K562 (cell line): Measurements from ENCODE around the gene HNRNPF. TPM values are rescaled to one million over a fixed set of nuclear protein-coding genes. Genes with fewer than 3 reads are reported as not detected.

Source experiments
- ATF4 ChIP-seq: fragments of 450-650 bp; formaldehyde crosslinking; IDR thresholded peaks from 2 replicates; pipeline ENCODE4 v1.4.0; 2022; ENCODE audit warnings: mild to moderate bottlenecking, moderate library complexity
- BCOR ChIP-seq: fragments of 450-650 bp; IDR thresholded peaks from 2 replicates; pipeline ENCODE4 v1.6.1; 2016
- EHMT2 ChIP-seq: fragments of 450-650 bp; IDR thresholded peaks from 2 replicates; pipeline ENCODE4 v1.6.1; 2018; ENCODE audit warnings: antibody characterized with exemption
- FOXO4 ChIP-seq: fragments of 450-650 bp; formaldehyde crosslinking; IDR thresholded peaks from 2 replicates; pipeline ENCODE4 v1.4.0; 2020; ENCODE audit warnings: mild to moderate bottlenecking, moderate library complexity
- NBN ChIP-seq: fragments of 450-650 bp; IDR thresholded peaks from 2 replicates; pipeline ENCODE4 v1.6.1; 2016; ENCODE audit warnings: low read depth, mild to moderate bottlenecking
- POLR2B ChIP-seq: fragments of 450-650 bp; IDR thresholded peaks from 2 replicates; pipeline ENCODE4 v1.6.1; 2018; ENCODE audit warnings: low read depth; ENCODE audit not compliant: partially characterized antibody
- SMAD4 ChIP-seq: fragments of 250-450 bp; sonication (Bioruptor Pico); conservative IDR thresholded peaks from 2 replicates; pipeline ENCODE4 v1.8.0; 2021; ENCODE audit warnings: inconsistent platforms, mild to moderate bottlenecking, moderate library complexity
- SP2 ChIP-seq: IDR thresholded peaks from 2 replicates; pipeline ENCODE4 v1.6.1; 2011; ENCODE audit warnings: mild to moderate bottlenecking, low read depth, low read length, moderate library complexity; ENCODE audit not compliant: poor library complexity, severe bottlenecking; ENCODE audit errors: extremely low read depth
- TEAD2 ChIP-seq: fragments of 450-650 bp; IDR thresholded peaks from 2 replicates; pipeline ENCODE4 v1.6.1; 2016; ENCODE audit warnings: missing genetic modification characterization, control low read depth, missing compliant biosample characterization
- ZBTB2 ChIP-seq: fragments of 450-650 bp; IDR thresholded peaks from 2 replicates; pipeline ENCODE4 v1.6.1; 2016; ENCODE audit warnings: antibody characterized with exemption
- ZHX1 ChIP-seq: fragments of 150-350 bp; conservative IDR thresholded peaks from 2 replicates; pipeline ENCODE4 v1.6.1; 2014; ENCODE audit warnings: low read length
- ZKSCAN3 ChIP-seq: fragments of 250-450 bp; sonication (Bioruptor Pico); IDR thresholded peaks from 2 replicates; pipeline ENCODE4 v1.4.0; 2020
- ZNF121 ChIP-seq: sonication (generic); formaldehyde crosslinking; conservative IDR thresholded peaks from 2 replicates; pipeline ENCODE4 v1.8.0; 2022; ENCODE audit warnings: missing genetic modification reagents
- ZNF584 ChIP-seq: fragments of 200-800 bp; sonication (Bioruptor generic); IDR thresholded peaks from 2 replicates; pipeline ENCODE4 v1.6.1; 2016; ENCODE audit warnings: low read depth, mild to moderate bottlenecking, missing genetic modification characterization, missing compliant biosample characterization
- polyA plus RNA-seq, 8 experiments: library from polyadenylated mRNA; depleted of rRNA in 4 of 8; stranded (reverse) in 5 of 8; unstranded in 3 of 8; fragments of >200 nt; fragmentation: Nextera tagmentation in 2 of 8; fragmentation: Illumina TruSeq in 1 of 8; extraction: Ambion mirVana in 2 of 8; extraction: Trizol in 1 of 8; gene quantifications; 2 replicates each; pipeline versions ENCODE4 v1.2.1 to v1.2.3, GENCODE V29; 2011 to 2014; ENCODE audit warnings: inconsistent platforms in 1 of 8, missing spikeins in 1 of 8
- total RNA-seq, 7 experiments: library from RNA; depleted of rRNA in 6 of 7; stranded (reverse); fragments of >200 nt in 6 of 7; fragmentation: Illumina TruSeq in 2 of 7; extraction: Trizol in 2 of 7; gene quantifications; 2 replicates each; pipeline versions ENCODE4 v1.2.1 to v1.2.3, GENCODE V29; 2011 to 2021; ENCODE audit warnings: low replicate concordance in 1 of 7
- TF ChIP-seq, protein P1 (sequence below): fragments of 450-650 bp; formaldehyde crosslinking; IDR thresholded peaks from 2 replicates; pipeline ENCODE4 v1.4.0; 2022; ENCODE audit warnings: missing genetic modification characterization

Gene HNRNPF
- total and polyA plus RNA-seq, 9 of the 15 experiments (the other 6 are each of a cell fraction or from before 2014, with no cell fraction given), result 192 to 489 (median 416) TPM

- TF ChIP-seq, protein P1, sequence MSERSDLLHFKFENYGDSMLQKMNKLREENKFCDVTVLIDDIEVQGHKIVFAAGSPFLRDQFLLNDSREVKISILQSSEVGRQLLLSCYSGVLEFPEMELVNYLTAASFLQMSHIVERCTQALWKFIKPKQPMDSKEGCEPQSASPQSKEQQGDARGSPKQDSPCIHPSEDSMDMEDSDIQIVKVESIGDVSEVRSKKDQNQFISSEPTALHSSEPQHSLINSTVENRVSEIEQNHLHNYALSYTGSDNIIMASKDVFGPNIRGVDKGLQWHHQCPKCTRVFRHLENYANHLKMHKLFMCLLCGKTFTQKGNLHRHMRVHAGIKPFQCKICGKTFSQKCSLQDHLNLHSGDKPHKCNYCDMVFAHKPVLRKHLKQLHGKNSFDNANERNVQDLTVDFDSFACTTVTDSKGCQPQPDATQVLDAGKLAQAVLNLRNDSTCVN (CRISPR knock-in tag), result peak; percentile 97
- peak; percentile 95 for TF ChIP-seq ZNF584
- TF ChIP-seq EHMT2, result peak; percentile 82
- 0 out of 2 replicates have a peak, but pooled peaks have one; percentile 68 for TF ChIP-seq FOXO4 (CRISPR knock-in tag)
- peak; percentile 69 for TF ChIP-seq ZNF121 (CRISPR knock-in tag)
- peak; percentile 99 for TF ChIP-seq NBN
- no peak for TF ChIP-seq ZHX1
- TF ChIP-seq ATF4, result peak; percentile 77; the same call in 1 of the 2 replicates
- TF ChIP-seq ZKSCAN3 (CRISPR knock-in tag), result 0 out of 2 replicates have a peak, but pooled peaks have one; percentile 52
- TF ChIP-seq BCOR, result peak; percentile 97
- peak; percentile 99 for TF ChIP-seq SMAD4 (CRISPR knock-in tag)
- peak; percentile 15 for TF ChIP-seq POLR2B
- peak; percentile 53; the same call in 1 of the 2 replicates for TF ChIP-seq TEAD2 (tag)
- peak; percentile 90 for TF ChIP-seq ZBTB2
- no peak for TF ChIP-seq SP2
Measured at GRCh38 chr10:43417950-43418768, 9.2 kb upstream of the HNRNPF start (continued).
